Keratinocyte (primary cell): ENCODE data around the gene TNFRSF14.

Experiments
- EZH2 ChIP-seq: IDR thresholded peaks from one replicate; pipeline ENCODE4 v1.6.1; 2012; ENCODE audit warnings: inconsistent platforms, mild to moderate bottlenecking, low read length, moderate library complexity
- TF ChIP-seq, protein P1 (sequence below), 3 experiments: IDR thresholded peaks in 1 of 3; conservative IDR thresholded peaks in 1 of 3; optimal IDR thresholded peaks in 1 of 3; 2 replicates in 2 of 3; 3 replicates in 1 of 3; pipeline versions ENCODE3 to v1.5.1; 2011; ENCODE audit warnings: low read length in 3 of 3, mild to moderate bottlenecking in 3 of 3, moderate library complexity in 2 of 3, control low read depth in 1 of 3, inconsistent platforms in 1 of 3; ENCODE audit not compliant: insufficient read depth in 2 of 3; ENCODE audit errors: extremely low read depth in 1 of 3

DNA sequence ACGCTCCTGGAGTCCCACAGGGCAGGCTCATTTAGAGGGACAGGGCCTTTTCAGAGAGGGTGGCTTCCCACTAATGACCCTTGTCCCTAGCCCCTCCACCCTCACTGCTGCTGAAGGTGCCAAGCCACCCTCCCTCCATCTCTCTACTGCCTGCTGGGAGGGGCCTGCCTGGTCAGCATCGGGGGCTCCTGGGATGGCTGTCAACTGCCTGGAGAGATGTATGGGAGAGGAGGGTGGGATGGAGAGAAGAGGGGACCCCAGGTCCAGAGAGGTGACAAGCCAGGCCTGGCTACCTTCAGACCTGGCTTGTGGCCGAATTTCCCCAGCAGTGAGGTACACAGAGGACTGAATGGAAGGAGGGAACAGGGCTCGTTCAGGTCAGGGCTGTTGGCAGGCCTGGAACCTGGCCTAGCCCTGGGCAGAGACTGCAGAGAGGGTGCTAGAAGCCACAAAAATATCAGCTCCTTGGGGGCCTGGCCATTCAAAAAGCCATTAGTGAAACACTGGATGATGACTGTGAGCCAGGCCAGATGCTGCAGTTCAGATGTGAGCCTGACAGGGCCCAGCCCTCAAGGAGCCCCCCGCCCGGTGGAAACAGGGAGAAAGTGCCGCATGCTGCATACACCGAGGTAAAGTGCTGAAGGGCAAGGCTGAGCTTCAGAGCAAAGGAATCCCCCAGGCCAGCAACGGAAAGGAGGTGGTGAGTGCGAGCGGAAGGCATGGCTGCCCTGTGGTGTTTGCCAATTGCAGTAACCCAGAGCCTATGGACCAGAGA lies 56.6 kb downstream of the TNFRSF14 start:
- TF ChIP-seq, protein P1, sequence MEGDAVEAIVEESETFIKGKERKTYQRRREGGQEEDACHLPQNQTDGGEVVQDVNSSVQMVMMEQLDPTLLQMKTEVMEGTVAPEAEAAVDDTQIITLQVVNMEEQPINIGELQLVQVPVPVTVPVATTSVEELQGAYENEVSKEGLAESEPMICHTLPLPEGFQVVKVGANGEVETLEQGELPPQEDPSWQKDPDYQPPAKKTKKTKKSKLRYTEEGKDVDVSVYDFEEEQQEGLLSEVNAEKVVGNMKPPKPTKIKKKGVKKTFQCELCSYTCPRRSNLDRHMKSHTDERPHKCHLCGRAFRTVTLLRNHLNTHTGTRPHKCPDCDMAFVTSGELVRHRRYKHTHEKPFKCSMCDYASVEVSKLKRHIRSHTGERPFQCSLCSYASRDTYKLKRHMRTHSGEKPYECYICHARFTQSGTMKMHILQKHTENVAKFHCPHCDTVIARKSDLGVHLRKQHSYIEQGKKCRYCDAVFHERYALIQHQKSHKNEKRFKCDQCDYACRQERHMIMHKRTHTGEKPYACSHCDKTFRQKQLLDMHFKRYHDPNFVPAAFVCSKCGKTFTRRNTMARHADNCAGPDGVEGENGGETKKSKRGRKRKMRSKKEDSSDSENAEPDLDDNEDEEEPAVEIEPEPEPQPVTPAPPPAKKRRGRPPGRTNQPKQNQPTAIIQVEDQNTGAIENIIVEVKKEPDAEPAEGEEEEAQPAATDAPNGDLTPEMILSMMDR (optimal IDR thresholded peaks at IDR 0.05 in 1 of 3, IDR thresholded peaks at IDR 0.05 in 1 of 3, conservative IDR thresholded peaks at IDR 0.05 in 1 of 3; ENCODE audit: extremely low read depth in 1 of 3, insufficient read depth in 2 of 3, low read length in 3 of 3), result no peak
- TF ChIP-seq EZH2, result no peak
